Endothelial cell of umbilical vein (primary cell): Measurements from ENCODE around the gene B4GALT7. TPM values are rescaled to one million over a fixed set of nuclear protein-coding genes. Genes with fewer than 3 reads are reported as not detected.

Experiments used
- BruUV-seq: library from RNA; stranded (reverse); fragments of 400-500 nt; replicated peaks from 2 replicates; lab custom pipeline; 2021; lab: Mats Ljungman, UMichigan
- CTCF ChIA-PET: fragments of 300-600, 350-600 bp; sonication (Branson Sonifier 250); formaldehyde crosslinking; loops from one replicate; lab custom pipeline; 2021; ENCODE audit warnings: antibody characterized with exemption, inconsistent platforms; lab: Charles Lee
- POLR2A ChIA-PET: fragments of 300-600, 350-600 bp; sonication (Branson Sonifier 250); formaldehyde crosslinking; loops from one replicate; lab custom pipeline; 2021; ENCODE audit warnings: antibody characterized with exemption, inconsistent platforms; lab: Charles Lee
- DNase-seq: peaks from one replicate; pipeline ENCODE4 v3.0.0-alpha.2; 2011; ENCODE audit warnings: low read depth, low spot score
- FAIRE-seq: peaks from 2 replicates; lab custom pipeline; 2011; peaks lifted over from hg19 to GRCh38; lab: Jason Lieb, UNC
- H2AFZ ChIP-seq: 2 replicates; pipeline ENCODE4 v1.6.0; 2012; ENCODE audit warnings: low read depth, low read length, control low read depth, inconsistent platforms
- H3K27ac ChIP-seq: 2 replicates; pipeline ENCODE4 v1.5.1; 2011; ENCODE audit warnings: low read depth, mild to moderate bottlenecking, control low read depth, low read length, moderate library complexity; ENCODE audit not compliant: insufficient read depth
- H3K27me3 ChIP-seq, 2 experiments: 2 replicates each; pipeline versions ENCODE4 v1.6.0 to v1.6.1; 2011; ENCODE audit warnings: low read length in 2 of 2, mixed read lengths in 1 of 2; ENCODE audit not compliant: control insufficient read depth in 2 of 2, insufficient read depth in 2 of 2
- H3K36me3 ChIP-seq, 2 experiments: 2 replicates in 1 of 2; 3 replicates in 1 of 2; pipeline ENCODE4 v1.5.1; 2011; ENCODE audit warnings: low read length in 2 of 2, mild to moderate bottlenecking in 1 of 2, moderate library complexity in 1 of 2; ENCODE audit not compliant: control insufficient read depth in 2 of 2, insufficient read depth in 2 of 2; ENCODE audit errors: extremely low read depth in 1 of 2
- H3K4me1 ChIP-seq: 3 replicates; pipeline ENCODE4 v1.5.1; 2011; ENCODE audit warnings: mild to moderate bottlenecking, low read length; ENCODE audit not compliant: control insufficient read depth, insufficient read depth; ENCODE audit errors: extremely low read depth
- H3K4me2 ChIP-seq: 2 replicates; pipeline ENCODE4 v1.6.1; 2011; ENCODE audit warnings: low read length, control low read depth, mixed read lengths; ENCODE audit not compliant: insufficient read depth
- H3K4me3 ChIP-seq, 3 experiments: fragments of 200-600 bp in 1 of 3; sonication (generic), shearing (Covaris generic) in 1 of 3; replicated peaks in 1 of 3; 2 replicates each; pipeline ENCODE4 v1.5.1; 2011 to 2016; ENCODE audit warnings: control low read depth in 3 of 3, low read length in 3 of 3, mild to moderate bottlenecking in 2 of 3, inconsistent platforms in 1 of 3, low read depth in 1 of 3, moderate library complexity in 1 of 3; ENCODE audit not compliant: insufficient read depth in 1 of 3
- H3K79me2 ChIP-seq: 2 replicates; pipeline ENCODE4 v1.6.0; 2012; ENCODE audit warnings: low read length, inconsistent platforms; ENCODE audit not compliant: control insufficient read depth, insufficient read depth
- H3K9ac ChIP-seq: replicated peaks from 2 replicates; pipeline ENCODE3; 2011; ENCODE audit warnings: low read length, control low read depth; ENCODE audit not compliant: insufficient read depth; ENCODE audit errors: extremely low read depth
- H3K9me1 ChIP-seq: replicated peaks from 3 replicates; pipeline ENCODE4 v1.6.0; 2011; ENCODE audit warnings: mild to moderate bottlenecking, low read length; ENCODE audit not compliant: control insufficient read depth, insufficient read depth; ENCODE audit errors: extremely low read depth
- H3K9me3 ChIP-seq: replicated peaks from 2 replicates; pipeline ENCODE4 v1.5.1; 2012; ENCODE audit warnings: low read length, inconsistent platforms; ENCODE audit not compliant: control insufficient read depth, insufficient read depth
- H4K20me1 ChIP-seq: replicated peaks from 2 replicates; pipeline ENCODE3; 2011; ENCODE audit warnings: mild to moderate bottlenecking, low read length; ENCODE audit not compliant: control insufficient read depth, insufficient read depth; ENCODE audit errors: extremely low read depth
- EZH2 ChIP-seq: IDR thresholded peaks from 2 replicates; pipeline ENCODE4 v1.6.1; 2012; ENCODE audit warnings: borderline replicate concordance, low read depth, mild to moderate bottlenecking, moderate library complexity, low read length, inconsistent platforms; ENCODE audit not compliant: severe bottlenecking
- FOS ChIP-seq: IDR thresholded peaks from 2 replicates; pipeline ENCODE4 v1.6.1; 2011; ENCODE audit warnings: mild to moderate bottlenecking, low read length, moderate library complexity, borderline replicate concordance; ENCODE audit not compliant: insufficient read depth
- GATA2 ChIP-seq: IDR thresholded peaks from 2 replicates; pipeline ENCODE4 v1.7.0; 2011; ENCODE audit warnings: low read depth, mild to moderate bottlenecking, moderate library complexity, mixed read lengths, low read length; ENCODE audit not compliant: insufficient read length, insufficient read depth
- JUN ChIP-seq: IDR thresholded peaks from 2 replicates; pipeline ENCODE4 v1.6.1; 2011; ENCODE audit warnings: borderline replicate concordance, low read depth; ENCODE audit not compliant: insufficient read length, insufficient read depth
- MAX ChIP-seq: IDR thresholded peaks from 2 replicates; pipeline ENCODE4 v1.6.1; 2011; ENCODE audit not compliant: insufficient read depth, insufficient read length
- MYC ChIP-seq: IDR thresholded peaks from one replicate; pipeline ENCODE4 v1.6.1; 2011; ENCODE audit warnings: mild to moderate bottlenecking, low read depth, low read length
- POLR2A ChIP-seq: IDR thresholded peaks from 2 replicates; pipeline ENCODE4 v1.6.1; 2012; ENCODE audit warnings: low read depth, mild to moderate bottlenecking, control low read depth, low read length
- POLR2AphosphoS5 ChIP-seq: IDR thresholded peaks from 2 replicates; pipeline ENCODE4 v1.6.1; 2012; ENCODE audit warnings: low read depth, mild to moderate bottlenecking, control low read depth, low read length, moderate library complexity; ENCODE audit not compliant: insufficient read depth
- dilution Hi-C: fragments of 300-500 bp; cut with MboI; formaldehyde crosslinking; loops from one replicate; pipeline ENCODE4 v1.15.0; 2019; ENCODE audit warnings: low sequenced_read_pairs; ENCODE audit not compliant: extremely low pct_ligation_motif_present
- intact Hi-C: fragments of 100-400 bp; cut with micrococcal nuclease; formaldehyde crosslinking; loops from one replicate; pipeline ENCODE4 v1.10.0; 2022
- polyA plus RNA-seq, 4 experiments: library from polyadenylated mRNA; depleted of rRNA in 3 of 4; stranded (reverse) in 3 of 4; unstranded in 1 of 4; fragments of >200 nt; gene quantifications; 2 replicates each; pipeline versions ENCODE4 v1.2.1 to v1.2.3, GENCODE V29; 2011 to 2012; ENCODE audit warnings: missing spikeins in 1 of 4
- total RNA-seq: library from RNA; stranded (reverse); gene quantifications from 2 replicates; pipeline ENCODE4 v1.2.3, GENCODE V29; 2021
- TF ChIP-seq, protein P1 (sequence below), 2 donors: IDR thresholded peaks; 1 replicate in 1 of 2; 2 replicates in 1 of 2; pipeline ENCODE4 v1.5.1; 2011; ENCODE audit warnings: low read length in 2 of 2, mild to moderate bottlenecking in 2 of 2, moderate library complexity in 2 of 2, control low read depth in 1 of 2, inconsistent platforms in 1 of 2, low read depth in 1 of 2; ENCODE audit not compliant: insufficient read depth in 1 of 2; ENCODE audit errors: extremely low read depth in 1 of 2

Gene B4GALT7
- total and polyA plus RNA-seq, 2 donors (not counting 3 experiments of a cell fraction or from before 2014, with no cell fraction given): 35.1 to 78.9 TPM

DNA sequence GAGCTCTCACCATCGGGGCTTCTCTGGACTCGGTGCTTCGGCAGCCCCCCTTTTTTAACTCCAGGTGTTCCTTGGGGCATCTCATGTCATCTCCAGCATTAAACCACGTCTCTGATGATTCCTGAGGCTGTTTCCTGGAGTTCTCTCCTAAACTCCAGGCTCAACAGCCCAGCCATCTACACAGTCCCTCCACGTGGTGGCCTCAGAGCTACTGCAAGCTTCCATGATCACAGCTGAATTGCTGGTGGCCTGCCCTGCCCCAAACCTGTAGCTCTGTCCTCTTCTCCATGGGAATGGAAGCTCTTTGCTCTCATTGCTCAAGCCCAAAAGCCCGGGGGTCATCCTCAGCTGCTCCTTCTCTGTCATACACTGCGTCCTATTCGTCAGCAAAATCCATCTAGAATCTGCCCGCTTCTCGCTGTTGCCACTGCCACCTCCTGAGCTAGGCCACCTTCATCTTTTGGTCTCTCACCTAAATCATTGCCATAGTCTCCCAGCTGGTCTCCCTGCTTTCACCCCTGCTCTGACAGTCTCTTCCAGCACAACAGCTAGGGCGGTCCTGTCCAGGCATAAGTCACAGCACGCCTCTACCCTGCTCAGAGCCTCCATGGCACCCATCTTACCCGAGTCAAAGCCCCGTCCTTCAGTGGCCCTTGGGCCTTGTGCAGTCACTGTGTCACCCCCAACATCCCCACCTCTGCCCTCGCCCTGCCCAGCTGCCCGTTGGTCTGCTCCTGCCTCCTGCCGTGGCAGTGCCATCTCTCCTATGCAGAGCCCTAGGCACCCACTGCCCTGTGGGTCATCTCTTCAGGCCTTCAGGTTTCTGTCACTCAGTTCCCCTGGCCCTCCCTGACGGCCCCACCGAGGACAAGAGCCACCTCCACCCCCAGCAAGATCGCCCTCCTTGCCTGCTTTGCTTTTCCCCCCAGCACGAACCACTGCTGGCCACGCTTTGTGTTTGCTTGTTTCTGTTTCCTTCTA is 6.4 kb downstream of the B4GALT7 start:
- Histone ChIP-seq H3K4me1 (no peaks in the 10 kb centered on the region), H3K9me3 (no peaks in the 10 kb centered on the region), H2AFZ (no peak overlapping the region), H3K9ac (no peak overlapping the region), H3K36me3 (peaks cover 0 to 9% of the 10 kb centered on the region in 2 experiments), H3K9me1 (no peaks in the 10 kb centered on the region), H3K79me2 (no peaks in the 10 kb centered on the region), H3K27me3 (no peaks in the 10 kb centered on the region), H4K20me1 (no peaks in the 10 kb centered on the region), H3K27ac (no peak overlapping the region), H3K4me3 (no peak overlapping the region), H3K4me2 (no peak overlapping the region)
- dilution Hi-C loops (no loop called here), intact Hi-C loops (loop anchor here (1.0 to 2.0 kb wide), 2 partner anchors 464 to 558 kb away; no protein-coding TSS in a partner anchor)
- DNase-seq (no peak), FAIRE-seq (no peak)
- ChIA-PET CTCF (interaction anchor here (1.1 to 1.5 kb wide), 2 partner anchors 45 to 455 kb away, joined by 7 read pairs; no protein-coding TSS in a partner anchor), POLR2A (no interaction called here)
- TF ChIP-seq FOS (no peak), GATA2 (no peak), POLR2A (no peak), EZH2 (no peak), MYC (no peak), MAX (no peak), POLR2AphosphoS5 (no peak), JUN (no peak)
- TF ChIP-seq, protein P1, sequence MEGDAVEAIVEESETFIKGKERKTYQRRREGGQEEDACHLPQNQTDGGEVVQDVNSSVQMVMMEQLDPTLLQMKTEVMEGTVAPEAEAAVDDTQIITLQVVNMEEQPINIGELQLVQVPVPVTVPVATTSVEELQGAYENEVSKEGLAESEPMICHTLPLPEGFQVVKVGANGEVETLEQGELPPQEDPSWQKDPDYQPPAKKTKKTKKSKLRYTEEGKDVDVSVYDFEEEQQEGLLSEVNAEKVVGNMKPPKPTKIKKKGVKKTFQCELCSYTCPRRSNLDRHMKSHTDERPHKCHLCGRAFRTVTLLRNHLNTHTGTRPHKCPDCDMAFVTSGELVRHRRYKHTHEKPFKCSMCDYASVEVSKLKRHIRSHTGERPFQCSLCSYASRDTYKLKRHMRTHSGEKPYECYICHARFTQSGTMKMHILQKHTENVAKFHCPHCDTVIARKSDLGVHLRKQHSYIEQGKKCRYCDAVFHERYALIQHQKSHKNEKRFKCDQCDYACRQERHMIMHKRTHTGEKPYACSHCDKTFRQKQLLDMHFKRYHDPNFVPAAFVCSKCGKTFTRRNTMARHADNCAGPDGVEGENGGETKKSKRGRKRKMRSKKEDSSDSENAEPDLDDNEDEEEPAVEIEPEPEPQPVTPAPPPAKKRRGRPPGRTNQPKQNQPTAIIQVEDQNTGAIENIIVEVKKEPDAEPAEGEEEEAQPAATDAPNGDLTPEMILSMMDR (IDR thresholded peaks at IDR 0.05; ENCODE audit: extremely low read depth in 1 of 2, insufficient read depth in 1 of 2, low read depth in 1 of 2, low read length in 2 of 2): no peak
- no TSS peak for BruUV-seq
